Ovary (tissue), 9 donors: ENCODE results near the gene APBB2. TPM values are rescaled to one million over a fixed set of nuclear protein-coding genes. Genes with fewer than 3 reads are reported as not detected.

ENCODE experiments used
- DNase-seq, 5 donors: peaks; one replicate each; pipeline ENCODE4 v3.0.0-alpha.2; 2019 to 2020
- H3K27ac ChIP-seq, 2 donors: fragments of 200-600 bp; one replicate each; pipeline versions ENCODE4 v1.5.1 to v1.8.0; 2019 to 2022
- H3K27me3 ChIP-seq: fragments of 200-600 bp; one replicate; pipeline ENCODE4 v1.8.0; 2022
- H3K36me3 ChIP-seq: fragments of 200-600 bp; sonication (generic); one replicate; pipeline ENCODE4 v1.5.1; 2019
- H3K4me1 ChIP-seq: one replicate; pipeline ENCODE4 v1.8.1; 2013; ENCODE audit warnings: mild to moderate bottlenecking, moderate library complexity; ENCODE audit not compliant: insufficient read depth
- H3K4me3 ChIP-seq: fragments of 200-600 bp; sonication (generic); one replicate; pipeline ENCODE4 v1.5.1; 2017
- H3K9me3 ChIP-seq, 2 donors: fragments of 200-600 bp in 1 of 2; sonication (generic) in 1 of 2; one replicate each; pipeline versions ENCODE4 v1.5.1 to v1.8.1; 2013 to 2019; ENCODE audit warnings: mild to moderate bottlenecking in 1 of 2, moderate library complexity in 1 of 2
- CTCF ChIP-seq, 3 donors: fragments of 450-650 bp in 2 of 3; fragments of 200-600 bp in 1 of 3; IDR thresholded peaks; one replicate each; pipeline versions ENCODE4 v1.5.1 to v1.8.0; 2016 to 2022; ENCODE audit warnings: antibody characterized with exemption in 3 of 3, mild to moderate bottlenecking in 1 of 3
- EP300 ChIP-seq: sonication (generic); formaldehyde crosslinking; IDR thresholded peaks from one replicate; pipeline ENCODE4 v1.6.1; 2017; ENCODE audit warnings: antibody characterized with exemption
- POLR2A ChIP-seq: fragments of 450-650 bp; IDR thresholded peaks from one replicate; pipeline ENCODE4 v1.6.1; 2017; ENCODE audit warnings: antibody characterized with exemption, mild to moderate bottlenecking, moderate library complexity
- WGBS, 3 donors: extraction: QIAGEN DNeasy Blood & Tissue Kit in 1 of 3; methylation state at CpG; one replicate each; pipeline versions ENCODE4 v1.1.5 to v1.1.7; 2013 to 2017; 5-methylcytosine and 5-hydroxymethylcytosine counted together
- intact Hi-C, 4 donors: fragments of 100-400 bp; cut with DNase I; formaldehyde crosslinking; loops; one replicate each; pipeline versions ENCODE4 v1.11.0 to v1.15.1; 2022 to 2023
- polyA plus RNA-seq, 2 donors: library from polyadenylated mRNA; stranded (reverse); fragments of 200-250 nt in 1 of 2; fragments of 350-450 nt in 1 of 2; fragmentation: Illumina TruSeq in 1 of 2; extraction: RNeasy Lipid Tissue Mini Kit (QIAGEN cat#74804) in 1 of 2; gene quantifications; one replicate each; pipeline ENCODE4 v1.2.3, GENCODE V29; 2013 to 2014
- total RNA-seq, 7 donors: library from RNA; depleted of rRNA in 2 of 7; stranded (reverse); fragments of >200 nt in 2 of 7; fragmentation: NEBNext Ultra II Directional in 3 of 7; extraction: Animal tissue kit (Norgen Biotek cat#: 25700) in 3 of 7; gene quantifications; one replicate each; pipeline versions ENCODE4 v1.1.0 to v1.2.4, GENCODE V29; 2016 to 2023
- donor health status: DM: no; HTN: no; CAD: no; lungs with moderate emphysema.
- donor health status: DM: no; HTN: no; CAD: no.
- donor health status: Bipolar disorder and iron deficiency.
- donor health status: DM: yes; HTN: yes; CAD: no.
- donor health status: DM: no; HTN: no; CAD: no.
- donor health status: DM: yes; HTN: yes; CAD: no.

Gene APBB2
- total and polyA plus RNA-seq, 9 donors: 30.9 to 163 (median 80.1) TPM

DNA sequence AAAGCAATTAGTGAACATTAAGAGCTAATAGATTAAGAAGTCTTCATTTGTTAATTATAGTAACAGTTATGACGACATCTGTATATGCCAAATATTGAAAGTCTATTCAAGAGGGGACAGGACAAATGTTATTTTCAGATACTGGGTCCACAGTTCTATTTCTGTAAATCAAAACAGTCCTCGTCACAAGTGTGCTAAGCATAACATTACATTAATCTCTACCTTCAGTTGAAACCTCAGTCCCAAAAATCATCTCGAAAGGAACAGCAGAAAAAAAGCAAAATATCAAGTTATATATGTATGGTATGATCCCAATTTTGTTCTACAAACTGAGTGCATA, 70.3 kb downstream of the APBB2 start:
- no peaks in the 10 kb centered on the region for H3K36me3 ChIP-seq
- intact Hi-C loops: loop anchor here in 1 of 4 donors (10.0 kb wide), 1 partner anchor 51 kb away; no protein-coding TSS in a partner anchor
- peak overlapping the region in 1 of 2 donors; percentile 71 for H3K27ac ChIP-seq
- DNase-seq: no peak
- H3K27me3 ChIP-seq: no peaks in the 10 kb centered on the region
- H3K4me3 ChIP-seq: no peak overlapping the region
- TF ChIP-seq POLR2A: no peak
- no peak for TF ChIP-seq EP300
- TF ChIP-seq CTCF (IDR thresholded peaks at IDR 0.05): no peak
- H3K4me1 ChIP-seq: peaks cover 25% of the 10 kb centered on the region
- H3K9me3 ChIP-seq: no peaks in the 10 kb centered on the region
- WGBS, 3 donors: 14 to 26% (median 17%) methylated on average over 3 of the region's 3 CpGs

DNA sequence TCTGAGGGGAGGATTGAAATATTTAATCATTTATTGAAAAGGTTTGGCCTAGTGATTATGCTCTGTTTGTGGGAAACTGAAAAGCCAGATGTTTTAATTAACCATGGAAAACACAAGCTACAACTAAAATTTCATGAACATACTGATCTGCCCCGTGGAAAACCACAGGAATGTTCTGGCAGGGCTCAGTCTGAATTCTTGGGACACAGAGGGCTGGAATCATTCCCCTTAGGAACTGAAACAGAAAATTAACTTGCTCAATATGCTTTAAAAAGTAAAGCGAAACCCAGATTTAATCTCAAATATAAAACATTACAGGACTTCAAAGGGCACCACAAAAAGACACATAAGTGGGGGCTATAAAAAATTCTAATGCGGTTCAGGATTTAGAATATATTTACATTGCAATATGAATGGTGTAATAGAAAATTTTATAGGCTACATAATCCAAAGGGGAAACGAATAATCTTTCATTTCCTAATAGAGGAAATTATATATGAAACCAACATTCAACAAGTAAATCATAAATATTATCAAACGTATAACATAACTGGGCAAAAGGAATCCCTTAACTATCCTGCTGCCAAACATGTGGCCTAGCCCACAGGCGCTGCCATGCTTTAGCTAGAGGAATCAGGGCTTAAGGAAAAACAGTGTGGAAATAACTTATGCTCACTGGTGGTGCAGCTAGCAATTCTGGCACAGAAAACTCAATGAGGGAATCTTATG, 70.9 kb downstream of the APBB2 start:
- intact Hi-C loops: loop anchor here in 1 of 4 donors (10.0 kb wide), 1 partner anchor 51 kb away; no protein-coding TSS in a partner anchor
- 9 to 11% (median 9%) methylated on average over 6 of the region's 6 CpGs for WGBS, 3 donors
- peak in 3 of 5 donors; percentile 54 to 71 (median 66) for DNase-seq
- H3K36me3 ChIP-seq: no peaks in the 10 kb centered on the region
- H3K9me3 ChIP-seq: no peaks in the 10 kb centered on the region
- H3K27me3 ChIP-seq: no peaks in the 10 kb centered on the region
- H3K4me3 ChIP-seq: peak overlapping the region; percentile 10
- peaks cover 25% of the 10 kb centered on the region for H3K4me1 ChIP-seq
- TF ChIP-seq POLR2A: no peak
- peak overlapping the region in 1 of 2 donors; percentile 71 for H3K27ac ChIP-seq

DNA sequence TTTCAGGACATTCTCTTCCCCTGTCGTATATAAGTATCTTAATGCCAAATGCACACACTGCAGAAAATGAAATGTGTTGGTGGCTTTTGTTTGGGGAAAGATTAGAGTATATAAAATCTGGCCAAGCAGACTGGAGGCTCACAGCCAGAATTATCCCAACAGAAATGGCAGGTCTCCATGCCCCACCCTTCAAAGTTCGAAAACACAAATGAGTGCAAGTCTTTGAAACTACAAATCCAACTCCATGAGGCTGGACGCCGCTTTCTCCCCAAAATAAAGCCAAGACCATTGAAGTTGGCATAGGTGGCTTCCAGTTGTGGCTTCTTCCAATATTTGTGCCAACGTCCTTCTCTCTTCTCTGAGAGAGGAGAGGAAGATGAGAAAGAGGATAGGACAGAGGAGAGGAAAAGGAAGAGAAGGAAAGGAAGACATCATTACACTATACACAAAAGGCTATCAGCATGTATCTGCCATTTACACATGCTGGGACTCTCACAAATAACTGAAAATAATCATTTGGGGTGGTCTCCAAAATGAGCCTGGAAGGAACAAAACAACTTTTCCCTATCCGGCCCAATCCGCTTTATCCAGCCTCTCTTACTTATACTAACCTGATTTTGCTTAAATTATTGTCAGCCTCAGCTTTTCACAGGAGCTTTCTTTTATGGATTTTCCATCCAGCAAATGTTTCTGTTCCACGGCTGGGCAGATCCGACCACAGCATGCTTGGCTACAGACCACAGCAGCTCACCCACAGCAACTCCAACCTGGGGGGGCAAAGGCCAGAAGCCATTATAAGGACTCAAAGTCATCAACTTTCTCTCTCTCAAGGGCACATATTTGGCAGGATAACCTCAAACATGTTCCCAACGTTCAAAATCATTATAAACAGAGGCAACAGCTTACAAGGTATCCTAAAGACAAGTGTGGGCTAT, 71.7 kb downstream of the APBB2 start:
- DNase-seq: peak; percentile 47 to 72 (median 54)
- peaks cover 24% of the 10 kb centered on the region for H3K4me1 ChIP-seq

GRCh38 chr4:41141900-41142299, 72.4 kb downstream of the APBB2 start:
- DNase-seq: no peak
- Histone ChIP-seq H3K9me3 (no peaks in the 10 kb centered on the region), H3K4me1 (peaks cover 20% of the 10 kb centered on the region), H3K27ac (peak overlapping the region in 1 of 2 donors; percentile 71), H3K4me3 (no peak overlapping the region), H3K27me3 (no peaks in the 10 kb centered on the region), H3K36me3 (no peaks in the 10 kb centered on the region)
- TF ChIP-seq CTCF (IDR thresholded peaks at IDR 0.05) (no peak), EP300 (no peak), POLR2A (no peak)
- 19 to 23% (median 21%) methylated on average over 1 of the region's 1 CpG for WGBS, 3 donors
- intact Hi-C loops: loop anchor here in 1 of 4 donors (10.0 kb wide), 1 partner anchor 53 kb away; no protein-coding TSS in a partner anchor

More for the DNA sequence above, 71.7 kb downstream of the APBB2 start:
- H3K9me3 ChIP-seq: no peaks in the 10 kb centered on the region
- TF ChIP-seq EP300: no peak
- no peak for TF ChIP-seq POLR2A
- no peak for TF ChIP-seq CTCF (IDR thresholded peaks at IDR 0.05)
- 11 to 17% (median 11%) methylated on average over 10 of the region's 10 CpGs for whole genome bisulfite sequencing, 3 donors
- H3K4me3 ChIP-seq: no peak overlapping the region
- no peaks in the 10 kb centered on the region for H3K36me3 ChIP-seq
- intact Hi-C loops: loop anchor here in 1 of 4 donors (10.0 kb wide), 1 partner anchor 52 kb away; no protein-coding TSS in a partner anchor
- no peaks in the 10 kb centered on the region for H3K27me3 ChIP-seq
- peak overlapping the region; percentile 30 to 71 for H3K27ac ChIP-seq
